Raji (cell line): ENCODE measurements around the gene NR6A1.

Source experiments
- POLR2A ChIP-seq: IDR thresholded peaks from 2 replicates; pipeline ENCODE4 v1.6.1; 2011; ENCODE audit warnings: low read depth, low read length, control low read depth; ENCODE audit not compliant: insufficient read depth

NR6A1 gene

GRCh38 chr9:124594673-124595072 is 176.4 kb downstream of the NR6A1 start:
- no peak for TF ChIP-seq POLR2A

- no peak for TF ChIP-seq POLR2A
These were observed 176.9 kb downstream of the NR6A1 start for GRCh38 chr9:124594225-124594624.

- TF ChIP-seq POLR2A, result no peak
These were observed 177.5 kb downstream of the NR6A1 start for GRCh38 chr9:124593651-124594058.

GRCh38 chr9:124593200-124593599 is 177.9 kb downstream of the NR6A1 start:
- TF ChIP-seq POLR2A, result no peak

- no peak for TF ChIP-seq POLR2A
These were observed 180.0 kb downstream of the NR6A1 start for GRCh38 chr9:124590889-124591641.

GRCh38 chr9:124584631-124585030 is 186.5 kb downstream of the NR6A1 start:
- no peak for TF ChIP-seq POLR2A

- TF ChIP-seq POLR2A, result no peak
These were observed 188.0 kb downstream of the NR6A1 start for GRCh38 chr9:124583134-124583533.

GRCh38 chr9:124580186-124580585 is 190.9 kb downstream of the NR6A1 start:
- no peak for TF ChIP-seq POLR2A

- TF ChIP-seq POLR2A, result no peak
These were observed 194.4 kb downstream of the NR6A1 start for GRCh38 chr9:124576751-124577150.

- TF ChIP-seq POLR2A, result no peak
These were observed 196.4 kb downstream of the NR6A1 start for GRCh38 chr9:124574534-124575375.

GRCh38 chr9:124570942-124571666 is 200.0 kb downstream of the NR6A1 start:
- no peak for TF ChIP-seq POLR2A

GRCh38 chr9:124569942-124570341 is 201.2 kb downstream of the NR6A1 start:
- TF ChIP-seq POLR2A, result no peak

GRCh38 chr9:124567362-124567761 is 203.7 kb downstream of the NR6A1 start:
- TF ChIP-seq POLR2A, result no peak

GRCh38 chr9:124562328-124562727 is 208.8 kb downstream of the NR6A1 start:
- TF ChIP-seq POLR2A, result no peak

GRCh38 chr9:124559871-124560270 is 211.2 kb downstream of the NR6A1 start:
- no peak for TF ChIP-seq POLR2A

GRCh38 chr9:124558777-124559470 is 212.2 kb downstream of the NR6A1 start:
- TF ChIP-seq POLR2A, result no peak

GRCh38 chr9:124557895-124558294 is 213.2 kb downstream of the NR6A1 start:
- no peak for TF ChIP-seq POLR2A
